HG03571 (cell line): ENCODE measurements around the gene AP2A2.

Experiments
- ATAC-seq: cut with Tn5 transposase; IDR thresholded peaks from one replicate; pipeline ENCODE4 v1.9.1; 2021; ENCODE audit not compliant: unreplicated experiment

AP2A2 gene

DNA sequence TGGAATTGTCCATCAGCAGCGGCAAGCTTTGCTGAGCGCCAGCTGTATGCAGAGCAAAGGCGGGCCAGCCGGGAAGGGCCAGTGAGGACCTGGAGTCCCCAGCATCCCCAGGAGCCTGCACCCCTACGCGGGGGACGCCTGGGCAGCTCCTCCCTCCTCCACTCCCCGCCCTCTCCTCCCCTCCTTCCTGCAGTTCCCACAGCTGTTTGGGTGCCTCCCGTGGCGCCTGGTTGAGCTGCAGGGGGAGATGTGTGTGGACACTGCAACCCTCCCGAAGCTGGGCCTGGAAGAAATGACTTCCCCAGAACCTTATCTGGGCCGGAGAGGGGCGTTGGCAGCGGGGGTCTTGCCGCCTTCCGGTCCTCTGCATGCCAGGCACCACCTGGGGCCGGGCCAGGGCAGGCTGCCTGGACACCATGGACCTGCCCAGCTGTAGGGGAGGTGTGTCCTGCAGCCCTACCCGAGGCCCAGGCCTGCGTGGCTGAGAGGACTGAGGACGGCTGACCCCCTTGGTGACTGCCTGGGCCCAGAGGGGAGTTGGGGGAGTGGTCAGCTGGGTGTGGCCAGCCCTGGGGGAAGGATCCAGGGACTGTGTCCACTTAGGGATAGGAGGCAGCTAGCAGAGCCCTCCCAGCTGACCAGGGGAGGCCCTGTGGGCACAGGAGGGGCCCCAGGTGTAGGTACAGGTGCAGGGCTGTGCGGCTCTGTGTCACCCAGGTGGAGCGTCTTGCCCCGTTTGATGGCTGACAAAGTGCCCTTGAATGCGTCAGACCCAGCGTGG, 127.6 kb downstream of the AP2A2 start:
- no peak for ATAC-seq

GRCh38 chr11:1054143-1055108, 128.8 kb downstream of the AP2A2 start:
- ATAC-seq = no peak

- no peak for ATAC-seq
These were observed 129.5 kb downstream of the AP2A2 start for GRCh38 chr11:1055109-1055703.

- ATAC-seq = no peak
These were observed 130.5 kb downstream of the AP2A2 start for GRCh38 chr11:1055990-1056771.

DNA sequence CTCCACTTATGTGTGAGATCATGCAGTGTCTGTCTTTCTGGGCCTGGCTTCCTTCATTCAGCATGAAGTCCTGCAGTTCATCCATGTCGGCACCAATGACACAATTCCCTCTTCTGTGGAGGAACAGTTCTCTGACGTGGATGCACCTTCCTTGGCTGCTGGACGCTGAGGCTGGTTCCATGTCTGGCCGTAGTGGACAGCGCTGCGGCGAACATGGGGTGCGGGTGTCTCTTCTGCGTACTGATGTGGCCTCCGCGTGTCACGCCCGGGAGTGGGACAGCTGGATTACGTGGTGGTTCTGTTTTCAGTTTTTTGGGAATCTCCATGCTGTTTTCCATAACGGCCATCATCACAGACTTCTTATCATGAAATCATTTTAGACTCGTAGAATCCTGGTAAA, 132.1 kb downstream of the AP2A2 start:
- ATAC-seq = no peak

GRCh38 chr11:1059759-1060158, 134.1 kb downstream of the AP2A2 start:
- ATAC-seq = no peak

- no peak for ATAC-seq
These were observed 134.7 kb downstream of the AP2A2 start for GRCh38 chr11:1060410-1060809.

GRCh38 chr11:1060852-1061616, 135.4 kb downstream of the AP2A2 start:
- no peak for ATAC-seq
